ENCODE measurements around the gene KIAA1671.
"Not testable (repeated sequence)": the region's sequence is repeated elsewhere in the genome, so short reads cannot be mapped to it uniquely, and the experiment has no call there.

The KIAA1671 gene

GRCh38 chr22:24951942-24952836 lies at the start of gene KIAA1671:
TSS of gene KIAA1671 (plus strand) at chr22:24952716. CDS start at chr22:25028000, 75,284 bp downstream.
- Mint-ChIP-seq H3K4me1 (ENCODE audit: low read depth) (peaks cover 14% of the 10 kb centered on the region), H3K36me3 (ENCODE audit: low read depth) (no peaks in the 10 kb centered on the region), H3K27ac (peak within 1 kb of the TSS; percentile 73), H3K9me3 (no peaks in the 10 kb centered on the region), H3K27me3 (peaks cover 69% of the 10 kb centered on the region), H3K4me3 (peak within 1 kb of the TSS; percentile 79)
- peak; percentile 94 for DNase-seq

- no peak overlapping the region for H3K4me3 Mint-ChIP-seq
- no peaks in the 10 kb centered on the region for H3K4me1 Mint-ChIP-seq (ENCODE audit: low read depth)
These were observed 46.6 kb upstream of the KIAA1671 start for GRCh38 chr22:24905909-24906308.

GRCh38 chr22:24907101-24907500 lies 45.4 kb upstream of the KIAA1671 start:
- H3K27ac Mint-ChIP-seq; H3K4me1 Mint-ChIP-seq (ENCODE audit: low read depth); H3K4me3 Mint-ChIP-seq; H3K27me3 Mint-ChIP-seq; DNase-seq: not testable (repeated sequence)
- H3K9me3 Mint-ChIP-seq: peaks cover 21% of the 10 kb centered on the region
- peaks cover 21% of the 10 kb centered on the region for H3K36me3 Mint-ChIP-seq (ENCODE audit: low read depth)

More at GRCh38 chr22:24905909-24906308, 46.6 kb upstream of the KIAA1671 start:
- no peak overlapping the region for H3K27ac Mint-ChIP-seq
- H3K27me3 Mint-ChIP-seq: no peaks in the 10 kb centered on the region
- peaks cover 21% of the 10 kb centered on the region for H3K9me3 Mint-ChIP-seq
- DNase-seq: no peak
- peaks cover 21% of the 10 kb centered on the region for H3K36me3 Mint-ChIP-seq (ENCODE audit: low read depth)

- Mint-ChIP-seq H3K27ac (no peak overlapping the region), H3K27me3 (no peaks in the 10 kb centered on the region), H3K4me1 (ENCODE audit: low read depth) (no peaks in the 10 kb centered on the region)
These were observed 32.5 kb upstream of the KIAA1671 start for GRCh38 chr22:24920029-24920428.

GRCh38 chr22:24925586-24926427 lies 26.7 kb upstream of the KIAA1671 start:
- no peak for DNase-seq
- Mint-ChIP-seq H3K36me3 (ENCODE audit: low read depth) (no peaks in the 10 kb centered on the region), H3K4me3 (no peak overlapping the region), H3K27ac (no peak overlapping the region), H3K4me1 (ENCODE audit: low read depth) (peaks cover 2% of the 10 kb centered on the region), H3K9me3 (no peaks in the 10 kb centered on the region), H3K27me3 (peaks cover 13% of the 10 kb centered on the region)

More at GRCh38 chr22:24920029-24920428, 32.5 kb upstream of the KIAA1671 start:
- no peaks in the 10 kb centered on the region for H3K36me3 Mint-ChIP-seq (ENCODE audit: low read depth)
- H3K4me3 Mint-ChIP-seq: no peak overlapping the region
- no peak for DNase-seq
- no peaks in the 10 kb centered on the region for H3K9me3 Mint-ChIP-seq

- Mint-ChIP-seq H3K9me3 (no peaks in the 10 kb centered on the region), H3K4me1 (ENCODE audit: low read depth) (peaks cover 2% of the 10 kb centered on the region), H3K27ac (no peak overlapping the region), H3K27me3 (peaks cover 13% of the 10 kb centered on the region), H3K36me3 (ENCODE audit: low read depth) (no peaks in the 10 kb centered on the region), H3K4me3 (no peak overlapping the region)
- DNase-seq: no peak
These were observed 26.1 kb upstream of the KIAA1671 start for GRCh38 chr22:24926428-24926725.

- H3K27me3 Mint-ChIP-seq: peaks cover 20% of the 10 kb centered on the region
- no peak for DNase-seq
These were observed 25.5 kb upstream of the KIAA1671 start for GRCh38 chr22:24926849-24927579.

GRCh38 chr22:24928322-24928721 lies 24.2 kb upstream of the KIAA1671 start:
- H3K27ac Mint-ChIP-seq: no peak overlapping the region
- no peak overlapping the region for H3K4me3 Mint-ChIP-seq
- peaks cover 21% of the 10 kb centered on the region for H3K27me3 Mint-ChIP-seq
- DNase-seq: no peak
- H3K4me1 Mint-ChIP-seq (ENCODE audit: low read depth): peaks cover 2% of the 10 kb centered on the region
- H3K36me3 Mint-ChIP-seq (ENCODE audit: low read depth): no peaks in the 10 kb centered on the region
- no peaks in the 10 kb centered on the region for H3K9me3 Mint-ChIP-seq

More at GRCh38 chr22:24926849-24927579, 25.5 kb upstream of the KIAA1671 start:
- Mint-ChIP-seq H3K4me1 (ENCODE audit: low read depth) (peaks cover 2% of the 10 kb centered on the region), H3K9me3 (no peaks in the 10 kb centered on the region), H3K27ac (no peak overlapping the region), H3K36me3 (ENCODE audit: low read depth) (no peaks in the 10 kb centered on the region), H3K4me3 (no peak overlapping the region)

- H3K27me3 Mint-ChIP-seq: peaks cover 21% of the 10 kb centered on the region
- no peak for DNase-seq
- no peak overlapping the region for H3K4me3 Mint-ChIP-seq
- H3K36me3 Mint-ChIP-seq (ENCODE audit: low read depth): no peaks in the 10 kb centered on the region
- H3K9me3 Mint-ChIP-seq: no peaks in the 10 kb centered on the region
- H3K27ac Mint-ChIP-seq: no peak overlapping the region
- peaks cover 2% of the 10 kb centered on the region for H3K4me1 Mint-ChIP-seq (ENCODE audit: low read depth)
These were observed 21.8 kb upstream of the KIAA1671 start for GRCh38 chr22:24930678-24931077.

- Mint-ChIP-seq H3K4me3 (no peak overlapping the region), H3K9me3 (no peaks in the 10 kb centered on the region), H3K36me3 (ENCODE audit: low read depth) (no peaks in the 10 kb centered on the region), H3K4me1 (ENCODE audit: low read depth) (no peaks in the 10 kb centered on the region), H3K27ac (no peak overlapping the region), H3K27me3 (peaks cover 14% of the 10 kb centered on the region)
- no peak for DNase-seq
These were observed 16.6 kb upstream of the KIAA1671 start for GRCh38 chr22:24935771-24936483.

GRCh38 chr22:24937114-24937513 lies 15.4 kb upstream of the KIAA1671 start:
- no peaks in the 10 kb centered on the region for H3K4me1 Mint-ChIP-seq (ENCODE audit: low read depth)
- no peaks in the 10 kb centered on the region for H3K36me3 Mint-ChIP-seq (ENCODE audit: low read depth)
- no peak overlapping the region for H3K4me3 Mint-ChIP-seq
- H3K27ac Mint-ChIP-seq: no peak overlapping the region
- H3K9me3 Mint-ChIP-seq: no peaks in the 10 kb centered on the region
- peaks cover 7% of the 10 kb centered on the region for H3K27me3 Mint-ChIP-seq
- no peak for DNase-seq

- Mint-ChIP-seq H3K4me3 (no peak overlapping the region), H3K9me3 (no peaks in the 10 kb centered on the region), H3K27ac (no peak overlapping the region), H3K27me3 (peaks cover 9% of the 10 kb centered on the region), H3K4me1 (ENCODE audit: low read depth) (no peaks in the 10 kb centered on the region), H3K36me3 (ENCODE audit: low read depth) (no peaks in the 10 kb centered on the region)
- peak; percentile 47 for DNase-seq
These were observed 13.7 kb upstream of the KIAA1671 start for GRCh38 chr22:24938741-24939341.

GRCh38 chr22:24942301-24942700 lies 10.2 kb upstream of the KIAA1671 start:
- H3K27me3 Mint-ChIP-seq: peaks cover 32% of the 10 kb centered on the region
- no peak for DNase-seq
- no peaks in the 10 kb centered on the region for H3K36me3 Mint-ChIP-seq (ENCODE audit: low read depth)
- no peak overlapping the region for H3K4me3 Mint-ChIP-seq
- H3K4me1 Mint-ChIP-seq (ENCODE audit: low read depth): no peaks in the 10 kb centered on the region
- no peaks in the 10 kb centered on the region for H3K9me3 Mint-ChIP-seq
- no peak overlapping the region for H3K27ac Mint-ChIP-seq
